Colonic mucosa (tissue), 4 donors: ENCODE results near the gene BCLAF1. TPM values are rescaled to one million over a fixed set of nuclear protein-coding genes. Genes with fewer than 3 reads are reported as not detected.

ENCODE experiments used
- DNase-seq: peaks from one replicate; pipeline ENCODE4 v3.0.0-alpha.2; 2020
- H3K27ac ChIP-seq: fragments of 200-600 bp; one replicate; pipeline ENCODE4 v1.8.0; 2021
- H3K27me3 ChIP-seq: fragments of 200-600 bp; one replicate; pipeline ENCODE4 v1.8.0; 2021
- H3K36me3 ChIP-seq: fragments of 200-600 bp; one replicate; pipeline ENCODE4 v1.8.0; 2021
- H3K4me1 ChIP-seq: fragments of 200-600 bp; one replicate; pipeline ENCODE4 v1.8.0; 2021; ENCODE audit warnings: mild to moderate bottlenecking
- H3K4me3 ChIP-seq: fragments of 200-600 bp; one replicate; pipeline ENCODE4 v1.8.0; 2021
- H3K9ac ChIP-seq, 2 donors: one replicate each; pipeline ENCODE4 v1.7.0; 2013; ENCODE audit warnings: control low read depth in 2 of 2, low read depth in 2 of 2, low read length in 2 of 2
- H3K9me3 ChIP-seq: fragments of 200-600 bp; one replicate; pipeline ENCODE4 v1.8.0; 2021
- intact Hi-C: fragments of 100-400 bp; cut with DNase I; formaldehyde crosslinking; loops from one replicate; pipeline ENCODE4 v1.14.1; 2022
- total RNA-seq, 2 donors: library from RNA; stranded (reverse); fragmentation: NEBNext Ultra II Directional in 1 of 2; extraction: Animal tissue kit (Norgen Biotek cat#: 25700) in 1 of 2; gene quantifications; one replicate each; pipeline ENCODE4 v1.2.1, GENCODE V29; 2021
- TF ChIP-seq, protein P1 (sequence below): fragments of 200-600 bp; IDR thresholded peaks from one replicate; pipeline ENCODE4 v1.8.0; 2022; ENCODE audit warnings: antibody characterized with exemption, mild to moderate bottlenecking
- donor health status: healthy.
- donor health status: DM: no; HTN: no; CAD: no.
- donor health status: DM: no; HTN: no; CAD: no.

Gene BCLAF1
- total RNA-seq, 2 donors from 2014 or later: 127 to 143 TPM

DNA sequence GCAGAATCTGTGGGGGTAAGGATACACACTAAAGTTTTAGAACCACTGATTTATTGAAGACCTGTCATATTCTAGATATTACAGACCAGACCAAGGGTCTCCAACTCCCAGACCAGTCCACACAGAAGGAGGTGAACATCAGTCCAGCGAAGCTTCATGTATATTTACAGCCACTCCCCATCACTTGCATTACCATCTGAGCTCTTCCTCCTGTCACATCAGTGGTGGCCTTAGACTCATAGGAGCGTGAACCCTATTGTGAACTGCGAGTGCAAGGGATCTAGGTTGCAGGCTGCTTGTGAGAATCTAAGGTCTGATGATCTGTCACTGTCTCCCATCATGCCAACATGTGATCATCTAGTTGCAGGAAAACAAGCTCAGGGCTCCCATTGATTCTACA, 5.0 kb upstream of the BCLAF1 start:
- H3K36me3 ChIP-seq: no peaks in the 10 kb centered on the region
- H3K4me3 ChIP-seq: no peak overlapping the region
- no peaks in the 10 kb centered on the region for H3K9me3 ChIP-seq
- H3K9ac ChIP-seq: no peak overlapping the region
- TF ChIP-seq, protein P1, sequence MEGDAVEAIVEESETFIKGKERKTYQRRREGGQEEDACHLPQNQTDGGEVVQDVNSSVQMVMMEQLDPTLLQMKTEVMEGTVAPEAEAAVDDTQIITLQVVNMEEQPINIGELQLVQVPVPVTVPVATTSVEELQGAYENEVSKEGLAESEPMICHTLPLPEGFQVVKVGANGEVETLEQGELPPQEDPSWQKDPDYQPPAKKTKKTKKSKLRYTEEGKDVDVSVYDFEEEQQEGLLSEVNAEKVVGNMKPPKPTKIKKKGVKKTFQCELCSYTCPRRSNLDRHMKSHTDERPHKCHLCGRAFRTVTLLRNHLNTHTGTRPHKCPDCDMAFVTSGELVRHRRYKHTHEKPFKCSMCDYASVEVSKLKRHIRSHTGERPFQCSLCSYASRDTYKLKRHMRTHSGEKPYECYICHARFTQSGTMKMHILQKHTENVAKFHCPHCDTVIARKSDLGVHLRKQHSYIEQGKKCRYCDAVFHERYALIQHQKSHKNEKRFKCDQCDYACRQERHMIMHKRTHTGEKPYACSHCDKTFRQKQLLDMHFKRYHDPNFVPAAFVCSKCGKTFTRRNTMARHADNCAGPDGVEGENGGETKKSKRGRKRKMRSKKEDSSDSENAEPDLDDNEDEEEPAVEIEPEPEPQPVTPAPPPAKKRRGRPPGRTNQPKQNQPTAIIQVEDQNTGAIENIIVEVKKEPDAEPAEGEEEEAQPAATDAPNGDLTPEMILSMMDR: no peak
- H3K4me1 ChIP-seq: no peaks in the 10 kb centered on the region
- H3K27ac ChIP-seq: no peak overlapping the region
- H3K27me3 ChIP-seq: no peaks in the 10 kb centered on the region
- DNase-seq: no peak
- intact Hi-C loops: no loop called here

DNA sequence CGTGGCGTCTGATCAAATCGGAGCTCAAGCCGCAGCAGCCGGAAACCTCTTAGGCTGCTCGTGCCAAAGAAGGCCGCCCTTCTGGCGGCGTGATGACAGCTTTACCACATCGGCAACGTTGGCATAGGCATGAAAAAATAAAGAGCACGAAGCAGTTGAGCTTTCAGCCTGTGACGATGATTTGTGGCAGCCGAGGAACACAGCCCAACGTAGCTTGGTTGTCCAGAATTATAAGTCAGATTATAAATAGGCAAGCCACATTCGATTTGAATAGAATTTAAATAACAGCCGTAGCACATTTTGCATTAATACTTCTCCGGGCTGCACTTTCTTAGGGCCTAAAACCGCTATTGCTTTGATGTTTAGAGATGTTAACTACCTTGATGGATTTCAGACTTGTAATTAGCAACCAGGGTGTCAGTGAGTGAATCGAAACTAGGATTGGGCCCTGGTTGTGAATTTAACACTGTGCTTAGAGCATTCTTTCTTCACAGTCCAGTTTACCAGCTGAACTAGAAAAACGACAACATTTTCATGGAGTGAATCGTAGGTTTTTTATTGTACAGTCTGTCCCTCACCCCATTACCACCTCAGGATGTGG, 864 bp upstream of the BCLAF1 start:
- peak overlapping the region; percentile 75 for H3K4me3 ChIP-seq
- peak; percentile 72 for DNase-seq
- peaks cover 5% of the 10 kb centered on the region for H3K4me1 ChIP-seq
- H3K9me3 ChIP-seq: no peaks in the 10 kb centered on the region
- intact Hi-C loops: no loop called here
- TF ChIP-seq, protein P1: no peak
- H3K9ac ChIP-seq: peak overlapping the region; percentile 76 to 100
- no peaks in the 10 kb centered on the region for H3K27me3 ChIP-seq
- H3K27ac ChIP-seq: peak overlapping the region; percentile 99
- H3K36me3 ChIP-seq: no peaks in the 10 kb centered on the region

DNA sequence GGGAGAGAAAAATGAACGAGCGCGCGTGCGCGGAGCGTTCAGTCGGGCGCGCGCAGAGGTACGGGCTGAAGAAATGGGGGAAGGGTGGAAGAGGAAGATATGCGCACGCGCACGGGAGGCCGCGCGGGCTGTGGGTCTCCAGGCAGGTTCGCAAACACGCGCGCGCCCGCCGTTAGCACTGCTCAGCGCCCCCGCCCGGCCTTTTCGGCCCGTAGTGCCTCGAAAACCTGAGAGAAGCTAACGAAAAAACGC, 393 bp downstream of the BCLAF1 start:
- peak; percentile 93 for DNase-seq
- Histone ChIP-seq H3K36me3 (no peaks in the 10 kb centered on the region), H3K4me1 (peaks cover 9% of the 10 kb centered on the region), H3K9me3 (no peaks in the 10 kb centered on the region), H3K27ac (peak overlapping the region; percentile 99), H3K9ac (peak overlapping the region; percentile 96 to 100), H3K27me3 (no peaks in the 10 kb centered on the region), H3K4me3 (peak overlapping the region; percentile 75)
- intact Hi-C loops: no loop called here
- TF ChIP-seq, protein P1: no peak

DNA sequence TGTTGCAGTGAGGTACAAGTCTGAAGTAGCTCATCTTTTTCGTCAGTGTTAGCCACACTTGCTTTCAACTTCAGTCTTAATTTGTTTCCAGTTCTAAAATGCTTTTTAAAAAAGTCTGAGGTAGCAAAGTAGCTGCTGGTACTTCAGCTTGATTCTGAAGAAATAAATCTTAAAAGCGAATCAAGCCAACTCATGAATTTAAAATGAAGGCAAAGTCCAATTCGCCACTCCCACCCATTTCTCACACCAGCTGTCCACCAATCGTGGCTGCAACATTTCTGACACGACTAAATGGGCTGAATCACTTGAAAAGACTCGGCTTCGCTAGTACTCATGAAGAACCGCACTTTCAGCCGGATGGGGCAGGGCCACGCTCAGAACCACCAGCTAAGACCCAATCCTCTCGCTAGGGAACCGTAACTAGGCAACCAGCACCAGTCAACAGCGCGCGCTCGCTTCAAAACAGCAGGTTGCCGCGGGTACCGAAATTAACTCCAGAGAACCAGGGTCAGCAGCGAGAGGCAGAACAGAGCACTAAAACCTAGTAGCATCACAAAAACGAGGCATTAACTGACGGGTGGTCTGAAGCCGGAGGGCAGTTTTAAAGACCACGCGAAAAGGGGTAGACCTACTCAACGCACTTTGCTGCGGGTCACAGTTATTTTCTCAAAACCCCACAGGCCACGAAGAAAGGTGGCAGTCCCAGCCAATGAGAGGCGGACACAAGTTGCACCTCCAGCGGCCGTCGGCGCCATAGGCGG, 900 bp downstream of the BCLAF1 start:
- Histone ChIP-seq H3K27ac (peak overlapping the region; percentile 99), H3K36me3 (no peaks in the 10 kb centered on the region), H3K4me3 (peak overlapping the region; percentile 75), H3K4me1 (peaks cover 10% of the 10 kb centered on the region), H3K27me3 (no peaks in the 10 kb centered on the region), H3K9ac (peak overlapping the region; percentile 96 to 100), H3K9me3 (no peaks in the 10 kb centered on the region)
- peak; percentile 81 for DNase-seq
- intact Hi-C loops: no loop called here
- TF ChIP-seq, protein P1: peak; percentile 29

DNA sequence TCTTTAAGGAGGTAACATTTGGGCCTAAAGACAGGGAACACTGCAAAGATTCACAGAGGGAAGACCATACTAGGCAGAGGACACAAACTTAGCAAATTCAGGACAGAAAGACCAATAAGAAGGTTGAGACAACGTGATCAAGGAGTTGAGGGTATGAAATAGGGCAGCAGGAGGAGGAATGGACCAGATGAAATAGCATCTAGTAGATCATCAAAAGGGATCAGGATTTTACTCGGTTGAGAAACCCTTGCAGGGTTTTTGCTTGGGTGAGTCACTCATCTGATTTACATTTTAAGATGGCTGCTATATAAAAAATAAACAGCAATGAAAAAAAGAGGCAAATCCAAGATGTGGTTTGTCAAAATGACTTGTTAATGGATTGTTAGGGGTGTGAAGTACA, 4.7 kb downstream of the BCLAF1 start:
- TF ChIP-seq, protein P1: no peak
- H3K4me3 ChIP-seq: no peak overlapping the region
- intact Hi-C loops: no loop called here
- no peak overlapping the region for H3K9ac ChIP-seq
- H3K27me3 ChIP-seq: no peaks in the 10 kb centered on the region
- no peak for DNase-seq
- no peaks in the 10 kb centered on the region for H3K36me3 ChIP-seq
- H3K9me3 ChIP-seq: no peaks in the 10 kb centered on the region
- H3K27ac ChIP-seq: no peak overlapping the region
- peaks cover 10% of the 10 kb centered on the region for H3K4me1 ChIP-seq
